Measurements from ENCODE around the gene CELF1.
"Not testable (repeated sequence)": the region's sequence is repeated elsewhere in the genome, so short reads cannot be mapped to it uniquely, and the experiment has no call there.

The CELF1 gene

DNA sequence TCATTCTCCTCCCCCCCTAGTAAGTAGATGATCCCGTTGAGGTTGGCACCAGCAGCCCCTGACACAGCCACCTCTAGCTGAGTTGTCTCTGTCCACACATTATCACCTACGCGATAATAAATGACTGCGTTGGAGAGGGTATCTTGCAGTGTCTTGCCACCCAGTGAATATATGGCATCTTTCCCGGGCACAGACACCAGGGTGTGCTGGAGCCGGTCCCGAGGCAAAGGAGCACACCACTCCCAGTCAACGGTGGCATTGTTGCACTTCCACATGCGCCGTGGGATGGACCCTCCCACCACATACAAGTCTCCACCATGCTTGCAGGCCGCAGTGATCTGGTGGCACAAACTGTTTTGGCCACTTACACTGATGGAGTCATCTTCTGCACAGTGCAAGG lies 20.4 kb upstream of the CELF1 start:
- no peak for DNase-seq

DNA sequence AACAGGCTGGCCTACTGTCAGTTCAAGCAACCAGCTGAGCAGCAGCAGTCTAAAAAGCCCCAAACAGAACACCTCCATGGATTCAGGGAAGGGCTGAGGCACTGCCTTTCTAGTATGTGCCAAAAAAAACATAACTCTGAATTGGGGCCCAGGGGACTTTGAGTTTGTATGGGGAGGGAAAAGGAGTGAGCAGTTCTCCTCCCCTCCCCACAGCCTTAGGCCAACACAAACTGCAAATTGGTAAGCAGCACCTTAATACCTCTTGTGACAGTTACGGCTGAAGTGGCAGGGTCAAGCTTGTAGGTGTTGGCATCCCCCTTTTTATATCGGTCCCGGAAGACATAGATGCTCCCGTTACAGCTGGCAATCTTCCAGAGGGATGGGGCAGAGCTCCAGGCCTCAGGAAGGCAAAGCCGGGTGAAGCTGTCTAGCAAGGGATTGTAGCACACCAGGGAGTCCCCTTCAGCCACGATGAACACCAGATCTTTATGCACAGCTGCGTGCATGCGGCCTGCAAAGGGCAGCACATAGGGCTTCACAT lies 19.9 kb upstream of the CELF1 start:
- DNase-seq = no peak

DNA sequence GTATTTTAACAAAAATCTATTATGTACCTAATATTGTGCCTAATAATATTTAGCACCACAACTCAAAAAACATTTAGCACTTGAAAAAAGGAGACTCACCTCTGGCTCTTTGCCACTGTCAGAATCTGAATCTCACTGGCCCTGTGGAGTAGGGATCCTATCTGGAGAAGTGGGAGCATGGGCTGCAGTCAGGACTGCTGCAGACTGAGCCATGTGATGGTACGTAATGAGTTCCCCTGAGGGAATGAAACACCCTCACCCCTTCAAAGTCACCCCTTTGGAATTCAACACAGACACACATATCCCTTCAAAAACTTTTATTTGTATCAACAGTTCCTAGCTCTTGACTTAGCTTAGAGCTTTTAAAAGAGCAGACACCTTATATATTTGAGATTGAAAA lies 19.0 kb upstream of the CELF1 start:
- no peak for DNase-seq

DNA sequence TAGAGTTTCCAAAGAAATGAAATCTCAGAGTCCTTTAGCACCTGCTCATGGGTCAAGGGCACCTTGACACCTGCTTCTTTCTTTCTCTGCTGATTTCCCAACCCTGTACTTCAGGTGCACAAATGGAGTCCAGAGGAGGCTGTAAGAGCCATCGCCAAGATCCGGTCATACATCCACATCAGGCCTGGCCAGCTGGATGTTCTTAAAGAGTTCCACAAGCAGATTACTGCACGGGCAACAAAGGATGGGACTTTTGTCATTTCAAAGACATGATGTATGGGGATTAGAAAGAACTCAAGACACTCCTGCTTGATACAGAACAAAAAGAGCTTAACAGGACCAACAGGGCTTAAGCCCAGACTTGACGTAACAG lies 18.4 kb upstream of the CELF1 start:
- DNase-seq = no peak

DNA sequence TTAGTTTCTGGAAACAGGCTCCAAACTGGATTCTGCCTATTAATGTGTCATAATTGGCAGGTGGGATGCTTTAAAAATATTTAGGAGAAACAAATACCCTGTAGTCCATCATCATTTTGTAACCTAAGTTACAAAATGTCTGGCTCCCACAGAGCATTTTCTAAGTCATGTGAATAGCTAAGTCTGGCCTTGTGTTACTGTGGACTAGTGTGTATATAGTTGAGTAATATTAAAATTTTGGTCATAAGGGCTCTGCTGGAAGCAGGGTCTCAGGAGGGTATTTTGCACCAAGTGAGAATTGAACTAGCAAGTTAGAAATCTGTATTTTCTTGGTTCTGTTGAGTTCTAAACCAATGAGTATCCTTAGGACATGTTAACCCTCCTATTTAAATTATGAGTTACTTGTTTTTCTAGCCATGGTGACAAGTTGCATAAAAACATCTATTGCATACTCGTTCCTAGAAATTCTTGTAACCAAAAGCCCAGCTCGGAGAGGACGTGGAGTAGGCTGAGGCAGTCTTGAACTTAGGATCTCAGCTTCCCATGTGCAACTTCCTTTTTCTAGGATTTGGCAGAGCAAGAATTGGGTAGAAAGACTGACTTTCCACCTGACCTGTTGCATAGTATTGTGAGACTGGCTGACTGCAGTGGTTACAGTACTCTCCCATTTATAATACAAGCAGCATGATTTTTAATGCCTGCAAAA lies 17.9 kb upstream of the CELF1 start:
- no peak for DNase-seq

DNA sequence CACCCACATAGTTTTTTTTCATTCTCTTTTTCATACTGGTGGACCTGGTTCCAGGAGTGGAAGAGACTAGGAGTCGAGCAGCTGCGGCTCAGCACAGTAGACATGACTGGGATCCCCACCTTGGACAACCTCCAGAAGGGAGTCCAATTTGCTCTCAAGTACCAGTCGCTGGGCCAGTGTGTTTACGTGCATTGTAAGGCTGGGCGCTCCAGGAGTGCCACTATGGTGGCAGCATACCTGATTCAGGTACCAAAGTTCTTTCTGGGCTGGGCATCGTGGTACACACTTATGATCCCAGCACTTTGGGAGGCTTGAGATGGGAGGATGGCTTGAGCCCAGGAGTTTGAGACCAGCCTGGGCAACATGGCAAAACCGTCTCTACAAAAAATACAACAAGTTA lies 16.7 kb upstream of the CELF1 start:
- DNase-seq = no peak

DNA sequence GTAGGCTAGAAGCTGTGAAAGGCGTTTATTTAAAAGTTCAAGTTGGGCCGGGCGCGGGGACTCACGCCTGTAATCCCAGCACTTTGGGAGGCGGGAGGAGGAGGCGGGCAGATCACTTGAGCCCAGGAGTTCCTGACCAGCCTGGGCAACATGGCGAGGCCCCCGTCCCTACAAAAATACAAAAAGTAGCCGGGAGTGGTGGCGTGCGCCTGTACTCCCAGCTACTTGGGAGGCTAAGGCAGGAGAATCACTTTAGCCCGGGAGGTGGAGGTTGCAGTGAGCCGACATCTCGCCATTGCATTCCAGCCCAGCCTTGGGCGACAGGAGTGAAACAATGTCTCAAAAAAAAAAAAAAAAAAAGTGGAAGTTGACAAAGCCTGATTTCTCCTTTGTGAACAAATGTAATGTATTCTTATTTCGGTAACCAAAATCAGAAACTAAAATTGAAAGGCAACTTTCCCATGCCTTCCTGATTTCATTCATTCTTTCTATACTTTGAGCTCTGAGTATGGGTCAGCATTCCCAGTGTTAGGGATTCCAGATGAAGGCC lies 13.3 kb upstream of the CELF1 start:
- no peak for DNase-seq

DNA sequence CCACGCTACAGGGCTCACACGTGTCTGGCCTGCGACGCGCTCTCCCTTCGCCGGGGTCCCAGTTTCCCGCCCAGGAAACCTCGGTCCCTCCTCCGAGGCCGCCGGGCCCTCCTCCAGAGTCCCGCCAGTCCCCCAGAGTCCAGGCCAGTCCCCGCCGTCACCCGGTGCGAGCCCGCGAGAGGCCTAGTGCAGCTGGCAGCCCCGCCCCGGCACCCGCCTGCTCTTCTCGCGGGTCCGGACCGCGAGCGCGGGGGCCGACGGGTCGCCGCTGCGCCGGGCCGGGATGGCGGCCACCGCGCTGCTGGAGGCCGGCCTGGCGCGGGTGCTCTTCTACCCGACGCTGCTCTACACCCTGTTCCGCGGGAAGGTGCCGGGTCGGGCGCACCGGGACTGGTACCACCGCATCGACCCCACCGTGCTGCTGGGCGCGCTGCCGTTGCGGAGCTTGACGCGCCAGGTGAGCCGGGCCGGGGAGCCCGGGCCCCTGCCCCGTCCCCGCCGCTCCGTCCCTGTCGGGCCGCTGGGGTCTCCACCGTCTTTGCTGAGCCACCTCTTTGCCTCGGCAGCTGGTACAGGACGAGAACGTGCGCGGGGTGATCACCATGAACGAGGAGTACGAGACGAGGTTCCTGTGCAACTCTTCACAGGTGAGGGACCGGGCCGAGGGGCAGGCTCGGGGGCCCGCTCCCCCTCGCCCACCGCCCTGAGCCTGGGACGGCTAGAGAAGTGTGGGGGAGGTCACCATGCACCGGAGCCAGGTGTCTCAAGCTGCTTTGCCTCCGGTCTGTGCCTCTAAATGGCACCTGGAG lies 12.6 kb upstream of the CELF1 start, which contains the start of gene PTPMT1:
PTPMT1 (plus strand) TSS at position 260 of the 809 bp plus-strand sequence; CDS start at position 284, 24 bp downstream.
- DNase-seq = peak; percentile 35 to 72 (median 45)

DNA sequence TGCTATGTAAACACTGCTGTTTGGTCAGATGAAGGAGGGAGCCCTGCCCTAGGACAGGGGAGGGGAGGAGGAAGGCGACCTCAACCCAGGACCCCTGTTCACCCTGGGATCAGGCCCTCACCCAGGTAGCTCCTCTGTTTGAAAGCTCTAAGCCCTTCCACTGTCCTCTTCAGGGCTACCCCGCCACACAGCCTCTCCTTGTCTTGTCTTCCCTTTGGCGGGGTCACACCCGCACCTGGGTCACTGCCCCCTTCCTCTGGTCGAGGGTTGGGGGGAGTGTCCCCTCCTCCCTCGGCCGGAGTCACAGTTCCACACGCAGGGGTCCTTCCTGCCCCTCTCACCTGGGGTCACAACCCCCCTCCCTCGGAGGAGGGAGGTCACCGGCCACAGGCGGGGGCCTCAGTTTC lies 12.0 kb upstream of the CELF1 start:
- DNase-seq = no peak

DNA sequence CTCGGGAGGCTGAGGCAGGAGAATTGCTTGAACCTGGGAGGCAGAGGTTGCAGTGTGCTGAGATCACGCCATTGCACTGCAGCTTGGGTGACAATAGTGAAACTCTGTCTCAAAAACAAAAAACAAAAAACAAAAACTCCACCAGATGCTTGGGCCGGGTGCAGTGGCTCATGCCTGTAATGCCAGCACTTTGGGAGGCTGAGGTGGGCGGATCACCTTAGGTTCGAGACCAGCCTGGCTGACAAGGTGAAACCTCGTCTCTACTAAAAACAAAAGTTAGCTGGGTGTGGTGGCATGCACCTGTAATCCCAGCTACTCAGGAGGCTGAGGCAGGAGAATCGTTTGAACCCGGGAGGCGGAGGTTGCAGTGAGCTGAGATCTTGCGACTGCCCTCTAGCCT lies 11.4 kb upstream of the CELF1 start:
- DNase-seq = not testable (repeated sequence)

DNA sequence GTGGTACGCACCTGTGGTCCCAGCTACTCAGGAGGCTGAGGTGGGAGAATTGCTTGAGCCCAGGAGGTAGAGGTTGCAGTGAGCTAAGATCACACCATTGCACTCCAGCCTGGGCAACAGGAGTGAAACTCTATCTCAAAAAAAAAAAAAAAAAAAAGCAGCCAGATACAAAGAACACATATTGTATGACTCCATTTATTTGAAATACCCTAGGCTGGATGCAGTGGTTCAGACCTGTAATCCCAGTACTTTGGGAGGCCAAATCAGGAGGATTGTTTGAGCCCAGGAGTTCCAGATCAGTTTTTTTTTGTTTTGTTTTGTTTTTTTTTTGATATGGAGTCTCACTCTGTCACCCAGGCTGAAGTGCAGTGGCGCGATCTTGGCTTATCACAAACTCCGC lies 9.5 kb upstream of the CELF1 start:
- DNase-seq = not testable (repeated sequence)

DNA sequence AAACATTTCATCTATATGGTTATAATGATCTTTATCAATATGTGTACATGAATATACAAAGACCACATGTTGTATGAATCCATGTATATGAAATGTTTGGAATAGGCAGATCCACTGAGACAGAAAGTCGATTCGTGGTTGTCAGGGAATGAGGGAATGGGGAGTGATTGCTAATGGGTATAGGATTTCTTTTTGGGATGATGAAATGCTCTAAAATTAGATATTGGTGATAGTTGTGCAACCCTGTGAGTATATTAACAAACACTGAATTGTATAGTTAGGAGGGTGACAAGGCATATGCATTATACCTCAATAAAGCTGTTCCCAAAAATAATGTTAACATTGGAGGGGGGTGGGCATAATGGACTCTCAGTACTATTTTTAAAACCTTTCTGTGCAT lies 7.5 kb upstream of the CELF1 start:
- no peak for DNase-seq

DNA sequence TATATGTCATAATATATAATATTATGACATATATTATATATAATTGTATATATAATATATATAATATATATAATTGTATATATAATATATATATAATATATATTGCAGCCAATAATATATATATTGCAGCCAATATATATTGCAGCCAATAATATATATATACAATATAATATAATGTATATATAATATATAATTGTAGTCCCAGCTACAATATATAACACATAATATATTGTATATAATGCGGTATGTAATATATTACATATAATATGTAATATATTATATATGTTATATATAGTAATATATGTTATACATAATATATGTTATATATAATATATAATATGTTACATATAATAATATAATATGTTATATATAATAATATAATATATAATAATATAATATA lies 5.8 kb upstream of the CELF1 start:
- DNase-seq = no peak

DNA sequence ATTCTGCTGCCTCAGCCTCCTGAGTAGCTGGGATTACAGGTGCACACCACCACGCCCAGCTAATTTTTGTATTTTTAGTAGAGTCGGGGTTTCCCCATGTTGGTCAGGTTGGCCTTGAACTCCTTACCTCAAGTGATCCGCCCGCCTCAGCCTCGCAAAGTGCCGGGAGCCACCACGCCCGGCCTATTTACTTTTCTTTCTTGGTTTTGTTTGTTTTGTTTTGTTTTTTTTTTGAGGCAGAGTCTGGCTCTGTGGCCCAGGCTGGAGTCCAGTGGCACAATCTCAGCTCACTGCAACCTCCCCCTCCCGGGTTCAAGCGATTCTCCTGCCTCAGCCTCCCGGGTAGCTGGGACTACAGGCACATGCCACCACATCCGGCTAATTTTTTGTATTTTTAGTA lies 4.1 kb upstream of the CELF1 start:
- not testable (repeated sequence) for DNase-seq

DNA sequence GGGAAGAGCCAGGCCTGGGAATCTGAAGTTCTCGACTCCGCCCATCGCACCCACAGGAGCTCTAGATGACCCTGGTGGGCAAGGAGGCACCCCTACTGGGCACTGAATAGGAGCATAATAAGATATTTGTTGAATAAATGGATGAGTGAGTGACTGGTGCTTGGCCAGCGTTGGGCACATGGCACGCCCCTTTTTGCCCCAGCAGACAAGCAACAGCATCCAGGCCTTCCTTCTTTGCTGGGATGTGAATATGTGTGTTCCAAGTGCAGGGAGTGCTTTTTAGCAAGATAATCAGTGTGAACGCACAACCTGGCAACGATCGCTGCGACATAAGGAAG lies 443 bp upstream of the CELF1 start:
- no peak for DNase-seq

DNA sequence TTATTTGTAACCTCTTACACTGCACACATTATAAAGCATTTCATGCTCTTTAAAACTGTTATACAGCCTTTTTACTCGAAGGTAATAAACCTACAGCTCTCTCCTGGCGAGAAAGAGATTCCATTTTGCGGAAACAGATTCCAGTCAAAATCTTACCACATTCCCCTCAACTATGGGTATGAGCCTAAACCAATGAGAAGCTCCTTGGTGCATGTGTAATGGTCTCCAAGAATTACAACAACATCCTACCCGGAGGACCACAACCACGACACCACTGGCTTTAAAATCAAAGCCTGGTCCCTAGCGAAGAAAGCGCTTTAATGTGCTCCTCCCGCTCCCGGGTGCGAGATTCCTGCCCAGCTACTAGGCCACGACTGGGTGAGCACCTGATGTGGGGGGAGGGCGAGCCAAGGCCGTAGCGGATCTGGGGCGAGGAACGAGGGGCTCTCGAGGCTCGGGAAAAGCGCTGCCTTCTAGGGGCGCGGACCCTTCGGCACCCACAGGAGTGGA lies 821 bp downstream of the CELF1 start:
- peak in 1 of 5 donors; percentile 2 for DNase-seq

DNA sequence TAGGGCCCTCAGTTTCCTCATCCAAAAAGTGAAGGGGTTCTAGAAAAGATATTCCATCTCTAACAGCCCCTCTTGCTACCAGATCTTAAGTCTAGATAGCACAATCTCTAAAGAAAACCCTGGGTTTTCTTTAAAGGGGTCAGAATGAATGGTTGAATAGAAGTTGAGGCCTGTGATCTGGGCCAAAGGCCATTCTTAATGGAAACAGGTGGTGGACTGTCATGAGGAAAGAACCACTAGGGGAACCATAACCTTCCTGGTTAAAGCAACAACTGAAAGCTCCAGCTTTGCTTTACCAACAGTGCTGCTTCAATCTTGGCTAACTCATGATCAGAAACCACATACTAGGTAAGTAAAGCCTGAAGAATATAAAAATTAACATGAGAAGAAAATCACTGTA lies 1.8 kb downstream of the CELF1 start:
- peak in 1 of 5 donors; percentile 30 for DNase-seq

DNA sequence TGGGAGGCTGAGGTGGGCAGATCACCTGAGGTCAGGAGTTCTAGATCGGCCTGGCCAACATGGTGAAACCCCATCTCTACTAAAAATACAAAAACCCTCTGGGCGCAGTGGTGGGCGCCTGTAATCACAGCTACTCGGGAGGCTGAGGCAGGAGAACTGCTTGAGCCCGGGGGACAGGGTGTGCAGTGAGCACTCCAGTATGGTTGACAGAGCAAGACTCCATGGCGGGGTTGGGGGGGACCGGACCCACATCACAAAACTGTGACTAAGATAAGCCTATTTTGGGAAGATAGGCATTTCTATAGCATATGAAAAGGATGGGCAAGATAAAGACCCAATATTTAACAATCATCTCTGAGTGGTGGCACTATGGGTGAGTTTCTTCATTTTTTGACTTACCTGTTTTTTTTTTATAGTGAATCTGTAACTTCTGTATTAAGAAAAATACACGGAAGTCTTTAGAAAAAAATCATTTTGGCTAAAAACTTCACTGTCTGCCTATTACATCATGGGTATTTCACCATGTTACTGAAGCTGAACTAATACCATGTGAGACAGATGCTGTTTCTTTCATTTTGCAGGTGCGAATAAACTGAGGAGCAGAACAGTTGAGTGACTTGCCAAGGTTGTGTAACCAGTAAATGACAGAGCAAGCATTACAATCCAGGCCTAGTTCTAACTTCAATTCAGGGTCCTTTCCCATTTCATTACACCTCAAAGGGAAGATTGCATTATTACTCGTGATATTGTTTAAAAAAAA lies 2.5 kb downstream of the CELF1 start:
- no peak for DNase-seq

DNA sequence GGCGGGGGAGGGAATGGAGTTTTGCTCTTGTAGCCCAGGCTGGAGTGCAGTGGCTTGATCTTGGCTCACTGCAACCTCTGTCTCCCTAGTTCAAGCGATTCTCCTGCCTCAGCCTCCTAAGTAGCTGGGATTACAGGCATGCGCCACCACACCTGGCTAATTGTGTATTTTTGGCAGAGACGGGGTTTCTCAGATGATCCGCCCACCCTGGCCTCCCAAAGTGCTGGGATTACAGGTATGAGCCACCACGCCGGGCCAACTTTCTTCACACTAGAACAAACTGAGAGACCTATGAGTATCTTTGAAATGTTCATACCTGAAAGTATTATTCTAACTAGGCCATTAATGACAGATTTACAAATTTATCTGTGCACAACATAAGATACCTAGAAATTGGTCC lies 6.7 kb downstream of the CELF1 start:
- DNase-seq = not testable (repeated sequence)

DNA sequence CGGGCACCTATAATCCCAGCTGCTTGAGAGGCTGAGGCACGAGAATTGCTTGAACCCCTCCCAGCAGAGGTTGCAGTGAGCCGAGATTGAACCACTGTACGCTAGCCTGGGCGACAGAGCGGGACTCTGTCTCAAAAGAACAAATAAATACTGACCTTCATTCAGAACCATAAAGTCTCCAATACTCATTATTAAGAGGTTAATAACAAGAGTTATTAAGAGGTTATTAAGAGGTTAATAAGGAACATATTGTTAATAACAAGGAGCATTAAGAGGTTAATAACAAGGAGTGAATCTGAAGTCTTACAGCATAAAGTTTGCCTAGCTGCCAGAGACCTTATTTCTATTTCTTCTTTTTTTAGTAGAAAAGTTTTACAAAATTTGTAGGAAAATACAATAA lies 7.6 kb downstream of the CELF1 start:
- no peak for DNase-seq

DNA sequence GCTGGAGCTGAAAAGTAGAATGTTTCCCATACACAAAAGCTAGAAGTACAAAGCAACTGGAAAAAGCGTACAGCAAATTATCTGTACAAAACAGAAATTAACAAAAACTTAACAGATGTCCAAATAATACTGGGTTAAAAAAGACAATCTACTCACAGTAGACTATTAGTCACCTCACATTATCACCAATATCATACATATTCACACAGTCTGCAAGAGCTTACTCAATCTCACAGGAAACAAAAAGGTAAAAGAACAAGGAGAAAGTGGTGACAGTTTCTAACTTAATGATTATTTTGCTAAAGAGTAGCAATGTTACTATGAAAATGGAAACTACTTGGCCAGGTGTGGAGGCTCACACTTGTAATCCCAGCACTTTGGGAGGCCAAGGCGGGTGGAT lies 11.9 kb downstream of the CELF1 start:
- DNase-seq = no peak

DNA sequence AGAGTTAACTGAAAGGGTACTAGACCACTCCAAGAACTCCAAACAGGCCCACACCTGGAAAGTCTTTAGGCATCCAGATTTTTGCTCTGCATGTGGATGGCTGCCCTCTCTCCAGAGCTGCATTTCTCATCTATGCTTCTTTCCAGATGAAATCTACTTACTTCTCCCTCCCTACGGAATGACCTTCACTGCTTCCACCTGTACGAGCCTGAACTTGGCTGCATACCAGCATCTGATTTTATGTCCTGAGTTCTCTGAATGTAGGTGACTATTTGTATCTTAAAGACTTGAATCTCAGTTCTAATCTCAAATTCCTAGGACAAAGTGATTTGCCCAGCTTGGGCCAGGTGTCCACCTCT lies 13.3 kb downstream of the CELF1 start:
- DNase-seq = no peak
